Thoracic aorta (tissue), 2 donors: ENCODE data around the gene LRRC42. TPM values are rescaled to one million over a fixed set of nuclear protein-coding genes. Genes with fewer than 3 reads are reported as not detected.

ENCODE experiments used
- ATAC-seq: fragments of 150-250 bp; one replicate; pipeline ENCODE4 v1.8.0; 2017; ENCODE audit warnings: low read depth; ENCODE audit not compliant: insufficient number of reproducible peaks, low FRiP score
- DNase-seq: peaks from one replicate; pipeline ENCODE4 v3.0.0-alpha.2; 2020; ENCODE audit warnings: low spot score
- H3K27ac ChIP-seq, 2 donors: fragments of 200-600 bp; sonication (generic); 1 replicate in 1 of 2; 2 replicates in 1 of 2; pipeline ENCODE4 v1.5.1; 2016; ENCODE audit warnings: mild to moderate bottlenecking in 2 of 2, moderate library complexity in 2 of 2
- H3K27me3 ChIP-seq: fragments of 200-600 bp; sonication (generic); replicated peaks from 2 replicates; pipeline ENCODE4 v1.6.0; 2016; ENCODE audit warnings: mild to moderate bottlenecking; ENCODE audit not compliant: insufficient read depth
- H3K36me3 ChIP-seq: fragments of 200-600 bp; sonication (generic); one replicate; pipeline ENCODE4 v1.5.1; 2016
- H3K4me1 ChIP-seq, 2 donors: fragments of 200-600 bp; sonication (generic); 1 replicate in 1 of 2; 2 replicates in 1 of 2; pipeline versions ENCODE4 v1.5.1 to v1.6.0; 2016; ENCODE audit warnings: low read depth in 2 of 2, mild to moderate bottlenecking in 1 of 2; ENCODE audit not compliant: control insufficient read depth in 1 of 2
- H3K4me3 ChIP-seq: fragments of 200-600 bp; sonication (generic); 2 replicates; pipeline ENCODE4 v1.5.1; 2016; ENCODE audit warnings: mild to moderate bottlenecking
- H3K9me3 ChIP-seq: fragments of 200-600 bp; sonication (generic); 2 replicates; pipeline ENCODE4 v1.5.1; 2016
- CTCF ChIP-seq: fragments of 200-600 bp; sonication (generic); IDR thresholded peaks from one replicate; pipeline ENCODE4 v1.5.1; 2019; ENCODE audit warnings: antibody characterized with exemption
- total RNA-seq, 2 donors: library from RNA; depleted of rRNA; stranded (reverse); fragments of >200 nt; gene quantifications; one replicate each; pipeline versions ENCODE4 v1.1.0 to v1.2.3, GENCODE V29; 2016

Gene LRRC42
- total RNA-seq, 2 donors from 2014 or later: 17.8 to 18.3 TPM

- H3K27me3 ChIP-seq: no peaks in the 10 kb centered on the region
- H3K36me3 ChIP-seq: peaks cover 25% of the 10 kb centered on the region
- H3K4me3 ChIP-seq: no peak overlapping the region
- ATAC-seq: no peak
- H3K4me1 ChIP-seq: peaks cover 0 to 23% of the 10 kb centered on the region in 2 donors
- no peak overlapping the region for H3K27ac ChIP-seq
- H3K9me3 ChIP-seq: no peaks in the 10 kb centered on the region
- TF ChIP-seq CTCF: no peak
- no peak for DNase-seq
These were observed 16.2 kb downstream of the LRRC42 start for GRCh38 chr1:53962395-53962794.

GRCh38 chr1:53963460-53963859 is 17.3 kb downstream of the LRRC42 start:
- Histone ChIP-seq H3K36me3 (peaks cover 34% of the 10 kb centered on the region), H3K4me1 (peaks cover 0 to 22% of the 10 kb centered on the region in 2 donors), H3K4me3 (no peak overlapping the region), H3K27me3 (no peaks in the 10 kb centered on the region), H3K9me3 (no peaks in the 10 kb centered on the region), H3K27ac (no peak overlapping the region)
- no peak for TF ChIP-seq CTCF
- ATAC-seq (no peak), DNase-seq (no peak)

GRCh38 chr1:53964109-53964508 is 18.0 kb downstream of the LRRC42 start:
- Histone ChIP-seq H3K4me1 (peaks cover 0 to 22% of the 10 kb centered on the region in 2 donors), H3K4me3 (no peak overlapping the region), H3K9me3 (no peaks in the 10 kb centered on the region), H3K27me3 (no peaks in the 10 kb centered on the region), H3K27ac (no peak overlapping the region), H3K36me3 (peaks cover 38% of the 10 kb centered on the region)
- DNase-seq (no peak), ATAC-seq (no peak)
- no peak for TF ChIP-seq CTCF

- DNase-seq (no peak), ATAC-seq (no peak)
- no peaks in the 10 kb centered on the region for H3K27me3 ChIP-seq
- H3K9me3 ChIP-seq: no peaks in the 10 kb centered on the region
- peak overlapping the region in 1 of 2 donors; percentile 54 for H3K27ac ChIP-seq
- no peak for TF ChIP-seq CTCF
- no peak overlapping the region for H3K4me3 ChIP-seq
- peaks cover 0 to 28% of the 10 kb centered on the region in 2 donors for H3K4me1 ChIP-seq
- H3K36me3 ChIP-seq: peaks cover 23% of the 10 kb centered on the region
These were observed 20.6 kb downstream of the LRRC42 start for GRCh38 chr1:53966794-53967193.

GRCh38 chr1:53967409-53968124 is 21.4 kb downstream of the LRRC42 start:
- peaks cover 0 to 36% of the 10 kb centered on the region in 2 donors for H3K4me1 ChIP-seq
- no peak for TF ChIP-seq CTCF
- no peaks in the 10 kb centered on the region for H3K27me3 ChIP-seq
- peaks cover 17% of the 10 kb centered on the region for H3K36me3 ChIP-seq
- no peak overlapping the region for H3K27ac ChIP-seq
- no peak for DNase-seq
- no peak overlapping the region for H3K4me3 ChIP-seq
- no peak for ATAC-seq
- H3K9me3 ChIP-seq: no peaks in the 10 kb centered on the region
